WTC11 (cell line): ENCODE results near the gene C3orf70.

Source experiments
- ATF2 ChIP-seq: sonication (generic); formaldehyde crosslinking; IDR thresholded peaks from 2 replicates; pipeline ENCODE4 v1.8.1; 2022; ENCODE audit warnings: low read depth, missing genetic modification reagents, borderline replicate concordance
- CBFB ChIP-seq: sonication (generic); formaldehyde crosslinking; IDR thresholded peaks from 2 replicates; pipeline ENCODE4 v1.8.1; 2022; ENCODE audit warnings: mild to moderate bottlenecking, low read depth, missing genetic modification reagents
- CREM ChIP-seq: sonication (generic); formaldehyde crosslinking; IDR thresholded peaks from 2 replicates; pipeline ENCODE4 v1.8.1; 2022; ENCODE audit warnings: mild to moderate bottlenecking, missing genetic modification reagents, moderate library complexity
- CTCF ChIP-seq: fragments of 200-600 bp; IDR thresholded peaks from 2 replicates; pipeline ENCODE4 v1.8.0; 2022; ENCODE audit warnings: antibody characterized with exemption
- KAT7 ChIP-seq: sonication (generic); formaldehyde crosslinking; IDR thresholded peaks from 2 replicates; pipeline ENCODE4 v1.8.1; 2023; ENCODE audit warnings: missing genetic modification reagents, mild to moderate bottlenecking, borderline replicate concordance
- NFE2L1 ChIP-seq: sonication (generic); formaldehyde crosslinking; IDR thresholded peaks from 2 replicates; pipeline ENCODE4 v1.8.1; 2023; ENCODE audit warnings: missing genetic modification reagents
- NFYB ChIP-seq: sonication (generic); formaldehyde crosslinking; conservative IDR thresholded peaks from 2 replicates; pipeline ENCODE4 v1.8.0; 2022; ENCODE audit warnings: low read depth, missing genetic modification reagents
- NR2C2 ChIP-seq: sonication (generic); formaldehyde crosslinking; IDR thresholded peaks from 2 replicates; pipeline ENCODE4 v1.8.0; 2022; ENCODE audit warnings: mild to moderate bottlenecking, missing genetic modification reagents
- RORB ChIP-seq: fragments of 250-450 bp; sonication (Bioruptor Pico); IDR thresholded peaks from 2 replicates; pipeline ENCODE4 v1.9.0; 2021; ENCODE audit warnings: mild to moderate bottlenecking
- TCF7 ChIP-seq: sonication (generic); formaldehyde crosslinking; IDR thresholded peaks from 2 replicates; pipeline ENCODE4 v1.8.0; 2022; ENCODE audit warnings: mild to moderate bottlenecking, low read depth, missing genetic modification reagents, moderate library complexity
- USF1 ChIP-seq: sonication (generic); formaldehyde crosslinking; IDR thresholded peaks from 2 replicates; pipeline ENCODE4 v1.8.0; 2022; ENCODE audit warnings: mild to moderate bottlenecking, missing genetic modification reagents
- USF2 ChIP-seq: sonication (generic); formaldehyde crosslinking; IDR thresholded peaks from 2 replicates; pipeline ENCODE4 v1.8.1; 2023; ENCODE audit warnings: mild to moderate bottlenecking, missing genetic modification reagents, moderate library complexity
- ZNF263 ChIP-seq: sonication (generic); formaldehyde crosslinking; IDR thresholded peaks from 2 replicates; pipeline ENCODE4 v1.8.1; 2022; ENCODE audit warnings: low read depth, mild to moderate bottlenecking, moderate library complexity, missing genetic modification reagents
- ZNF317 ChIP-seq: sonication (generic); formaldehyde crosslinking; IDR thresholded peaks from 2 replicates; pipeline ENCODE4 v1.8.1; 2023; ENCODE audit warnings: low read depth, mild to moderate bottlenecking, moderate library complexity, missing genetic modification reagents, borderline replicate concordance

GRCh38 chr3:185056908-185057307, 96.0 kb downstream of the C3orf70 start:
- TF ChIP-seq NR2C2 (CRISPR knock-in tag) = no peak
- no peak for TF ChIP-seq TCF7 (CRISPR knock-in tag)
- TF ChIP-seq NFYB = no peak
- TF ChIP-seq RORB (CRISPR knock-in tag) = no peak
- TF ChIP-seq CTCF = no peak
- no peak for TF ChIP-seq CREM (CRISPR knock-in tag)
- no peak for TF ChIP-seq USF1
- TF ChIP-seq NFE2L1 (CRISPR knock-in tag) = no peak
- no peak for TF ChIP-seq ZNF317
- TF ChIP-seq USF2 (CRISPR knock-in tag) = no peak
- TF ChIP-seq KAT7 (CRISPR knock-in tag) = no peak
- no peak for TF ChIP-seq ZNF263 (CRISPR knock-in tag)
- TF ChIP-seq CBFB (CRISPR knock-in tag) = no peak
- TF ChIP-seq ATF2 = no peak
